B cell (primary cell): ENCODE results near the gene CHIA. TPM values are rescaled to one million over a fixed set of nuclear protein-coding genes. Genes with fewer than 3 reads are reported as not detected.

Experiments used
- ATAC-seq: fragments of 200-7000 bp; cut with Tn5 transposase; one replicate; pipeline ENCODE4 v1.10.0; 2021; ENCODE audit warnings: low read depth, mild to moderate bottlenecking, moderate number of reproducible peaks, moderate library complexity
- CTCF ChIA-PET: fragments of 350-600 bp; sonication (Branson Sonifier 250); formaldehyde crosslinking; loops from one replicate; lab custom pipeline; 2021; ENCODE audit warnings: antibody characterized with exemption, inconsistent platforms; lab: Charles Lee
- POLR2A ChIA-PET: fragments of 350-600 bp; sonication (Branson Sonifier 250); formaldehyde crosslinking; loops from one replicate; lab custom pipeline; 2021; ENCODE audit warnings: antibody characterized with exemption; lab: Charles Lee
- DNase-seq: peaks from one replicate; pipeline ENCODE4 v3.0.0; 2013
- H2AFZ ChIP-seq: 2 replicates; pipeline ENCODE4 v1.6.1; 2012; ENCODE audit warnings: mild to moderate bottlenecking, low read depth, low read length; ENCODE audit not compliant: insufficient read depth, poor library complexity, severe bottlenecking
- H3K27ac ChIP-seq, 2 donors: 1 replicate in 1 of 2; 2 replicates in 1 of 2; pipeline ENCODE4 v1.5.1; 2012 to 2013; ENCODE audit warnings: low read length in 2 of 2, mild to moderate bottlenecking in 2 of 2, moderate library complexity in 1 of 2
- H3K27me3 ChIP-seq, 4 experiments: fragments of 200-600 bp in 1 of 4; sonication (generic) in 1 of 4; replicated peaks in 1 of 4; 1 replicate in 2 of 4; 2 replicates in 2 of 4; pipeline versions ENCODE4 v1.6.1 to v1.7.0; 2013 to 2016; ENCODE audit warnings: low read length in 3 of 4, mild to moderate bottlenecking in 2 of 4, mixed read lengths in 1 of 4, moderate library complexity in 1 of 4; ENCODE audit not compliant: insufficient read depth in 4 of 4, control insufficient read depth in 3 of 4; ENCODE audit errors: control extremely low read depth in 1 of 4
- H3K36me3 ChIP-seq, 2 experiments: replicated peaks in 1 of 2; 1 replicate in 1 of 2; 2 replicates in 1 of 2; pipeline versions ENCODE4 v1.6.1 to v1.7.1; 2013; ENCODE audit warnings: low read length in 1 of 2; ENCODE audit not compliant: insufficient read depth in 2 of 2, control insufficient read depth in 1 of 2; ENCODE audit errors: control extremely low read depth in 1 of 2, extremely low read depth in 1 of 2
- H3K4me1 ChIP-seq, 2 donors: fragments of 200-600 bp in 1 of 2; sonication (generic) in 1 of 2; 1 replicate in 1 of 2; 2 replicates in 1 of 2; pipeline versions ENCODE4 v1.5.1 to v1.6.1; 2013 to 2017; ENCODE audit warnings: low read length in 2 of 2; ENCODE audit not compliant: control insufficient read depth in 2 of 2, insufficient read depth in 2 of 2
- H3K4me2 ChIP-seq: replicated peaks from 2 replicates; pipeline ENCODE3; 2012; ENCODE audit warnings: mild to moderate bottlenecking, low read depth, low read length; ENCODE audit not compliant: poor library complexity, severe bottlenecking
- H3K4me3 ChIP-seq, 5 experiments: fragments of 200-600 bp in 1 of 5; sonication (generic) in 1 of 5; 1 replicate in 3 of 5; 2 replicates in 2 of 5; pipeline versions ENCODE4 v1.5.1 to v1.7.0; 2011 to 2016; ENCODE audit warnings: low read length in 4 of 5, mild to moderate bottlenecking in 4 of 5, low read depth in 2 of 5, control low read depth in 1 of 5, moderate library complexity in 1 of 5; ENCODE audit not compliant: insufficient read depth in 1 of 5; ENCODE audit errors: control extremely low read depth in 1 of 5, extremely low read depth in 1 of 5
- H3K79me2 ChIP-seq: fragments of 200-600 bp; sonication (generic); one replicate; pipeline ENCODE4 v1.6.0; 2016; ENCODE audit warnings: low read length; ENCODE audit not compliant: control insufficient read depth, insufficient read depth
- H3K9ac ChIP-seq: fragments of 200-600 bp; sonication (generic); 2 replicates; pipeline ENCODE4 v1.6.1; 2017; ENCODE audit warnings: mild to moderate bottlenecking, low read length, moderate library complexity
- H3K9me3 ChIP-seq, 3 donors: one replicate each; pipeline versions ENCODE4 v1.6.1 to v1.7.1; 2013; ENCODE audit warnings: low read length in 2 of 3; ENCODE audit not compliant: control insufficient read depth in 2 of 3, insufficient read depth in 1 of 3; ENCODE audit errors: control extremely low read depth in 1 of 3
- H4K20me1 ChIP-seq: 2 replicates; pipeline ENCODE4 v1.6.0; 2012; ENCODE audit warnings: mild to moderate bottlenecking, low read length; ENCODE audit not compliant: insufficient read depth, control insufficient read depth, poor library complexity, severe bottlenecking
- H3K27ac Mint-ChIP-seq: one replicate; pipeline ENCODE4 v1.8.0; 2021; ENCODE audit warnings: mixed read lengths
- H3K27me3 Mint-ChIP-seq: one replicate; pipeline ENCODE4 v1.8.0; 2021; ENCODE audit warnings: mixed read lengths
- H3K4me1 Mint-ChIP-seq: one replicate; pipeline ENCODE4 v1.8.0; 2021; ENCODE audit warnings: mixed read lengths
- H3K4me3 Mint-ChIP-seq: one replicate; pipeline ENCODE4 v1.8.0; 2021; ENCODE audit warnings: mixed read lengths
- H3K9me3 Mint-ChIP-seq: one replicate; pipeline ENCODE4 v1.8.0; 2022; ENCODE audit warnings: mixed read lengths; ENCODE audit not compliant: insufficient read depth
- EZH2 ChIP-seq: IDR thresholded peaks from 2 replicates; pipeline ENCODE4 v1.6.1; 2012; ENCODE audit warnings: borderline replicate concordance, low read depth, mild to moderate bottlenecking, moderate library complexity, low read length; ENCODE audit not compliant: insufficient read depth, poor library complexity, severe bottlenecking
- WGBS: methylation state at CpG from one replicate; pipeline ENCODE4 v1.1.5; 2013; ENCODE audit warnings: missing lambda C conversion rate; ENCODE audit not compliant: insufficient coverage; 5-methylcytosine and 5-hydroxymethylcytosine counted together
- intact Hi-C: fragments of 100-400 bp; cut with micrococcal nuclease; formaldehyde crosslinking; loops from one replicate; pipeline ENCODE4 v1.10.0; 2022
- polyA plus RNA-seq: library from polyadenylated mRNA; depleted of rRNA; stranded (reverse); fragments of >200 nt; gene quantifications from 2 replicates; pipeline ENCODE4 v1.2.3, GENCODE V29; 2012
- total RNA-seq, 2 donors: library from RNA; stranded (reverse); fragments of 120-200 nt in 1 of 2; gene quantifications; 1 replicate in 1 of 2; 2 replicates in 1 of 2; pipeline versions ENCODE4 v1.2.3 to v1.2.4, GENCODE V29; 2013 to 2022
- TF ChIP-seq, protein P1 (sequence below): fragments of 200-600 bp; IDR thresholded peaks from one replicate; pipeline ENCODE4 v1.8.0; 2022; ENCODE audit warnings: antibody characterized with exemption, mild to moderate bottlenecking

The CHIA gene
- total and polyA plus RNA-seq, 2 donors (not counting 1 experiment from before 2014, with no cell fraction given) = not detected

DNA sequence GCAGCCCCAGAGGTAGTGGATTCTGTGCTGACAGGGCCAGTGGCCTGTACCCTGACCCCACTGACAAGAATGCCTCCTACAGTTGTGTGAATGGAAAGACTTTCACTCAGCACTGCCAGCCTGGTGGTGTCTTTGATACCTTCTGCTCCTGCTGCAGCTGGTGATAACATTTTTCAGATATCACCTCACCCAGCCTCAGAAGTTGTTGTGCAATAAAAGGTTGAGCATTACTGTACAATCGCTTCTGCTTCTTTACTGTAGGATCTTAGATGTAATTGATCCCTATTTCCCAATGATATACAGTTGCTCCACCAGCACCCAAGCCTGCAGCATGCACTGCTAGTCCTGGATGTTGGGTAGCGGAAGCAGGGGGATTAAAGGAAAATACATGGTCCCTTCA is 4.8 kb upstream of the CHIA start:
- WGBS = no CpG with 5 or more reads among the region's 2 CpGs
- POLR2A ChIA-PET = no interaction called here

DNA sequence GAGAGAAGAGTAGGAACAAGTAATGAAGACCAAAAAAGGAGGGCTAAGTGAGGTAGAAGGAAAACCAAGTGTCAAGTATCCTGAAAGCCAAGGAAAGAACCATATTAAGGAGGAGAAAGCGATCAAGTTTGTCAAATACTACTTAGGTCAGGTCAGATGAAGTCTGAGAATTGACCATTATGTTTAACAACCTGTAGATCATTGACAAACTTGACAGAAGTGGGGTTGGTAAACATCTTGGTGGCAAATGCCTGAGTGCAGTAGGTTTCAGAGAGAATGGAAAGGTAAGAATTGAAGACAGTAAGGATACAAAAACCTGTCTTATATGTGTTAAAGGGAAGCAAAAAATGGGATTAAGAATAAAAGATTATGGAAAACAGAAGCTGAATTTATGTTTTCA is 3.7 kb upstream of the CHIA start:
- WGBS = no CpG with 5 or more reads among the region's 1 CpG
- POLR2A ChIA-PET = no interaction called here

More for the DNA sequence above, 4.8 kb upstream of the CHIA start:
- Histone ChIP-seq H3K9ac (no peak overlapping the region), H3K27me3 (peaks cover 0 to 2% (median 0%) of the 10 kb centered on the region in 4 experiments), H3K4me1 (no peaks in the 10 kb centered on the region), H3K79me2 (no peaks in the 10 kb centered on the region), H4K20me1 (no peaks in the 10 kb centered on the region), H3K27ac (no peak overlapping the region), H2AFZ (no peak overlapping the region), H3K4me2 (no peak overlapping the region), H3K36me3 (no peaks in the 10 kb centered on the region), H3K4me3 (no peak overlapping the region), H3K9me3 (no peaks in the 10 kb centered on the region)
- H3K27ac Mint-ChIP-seq = no peak overlapping the region
- no peaks in the 10 kb centered on the region for H3K9me3 Mint-ChIP-seq
- CTCF ChIA-PET = no interaction called here
- ATAC-seq = no peak
- intact Hi-C loops = no loop called here
- no peak overlapping the region for H3K4me3 Mint-ChIP-seq
- TF ChIP-seq, protein P1, sequence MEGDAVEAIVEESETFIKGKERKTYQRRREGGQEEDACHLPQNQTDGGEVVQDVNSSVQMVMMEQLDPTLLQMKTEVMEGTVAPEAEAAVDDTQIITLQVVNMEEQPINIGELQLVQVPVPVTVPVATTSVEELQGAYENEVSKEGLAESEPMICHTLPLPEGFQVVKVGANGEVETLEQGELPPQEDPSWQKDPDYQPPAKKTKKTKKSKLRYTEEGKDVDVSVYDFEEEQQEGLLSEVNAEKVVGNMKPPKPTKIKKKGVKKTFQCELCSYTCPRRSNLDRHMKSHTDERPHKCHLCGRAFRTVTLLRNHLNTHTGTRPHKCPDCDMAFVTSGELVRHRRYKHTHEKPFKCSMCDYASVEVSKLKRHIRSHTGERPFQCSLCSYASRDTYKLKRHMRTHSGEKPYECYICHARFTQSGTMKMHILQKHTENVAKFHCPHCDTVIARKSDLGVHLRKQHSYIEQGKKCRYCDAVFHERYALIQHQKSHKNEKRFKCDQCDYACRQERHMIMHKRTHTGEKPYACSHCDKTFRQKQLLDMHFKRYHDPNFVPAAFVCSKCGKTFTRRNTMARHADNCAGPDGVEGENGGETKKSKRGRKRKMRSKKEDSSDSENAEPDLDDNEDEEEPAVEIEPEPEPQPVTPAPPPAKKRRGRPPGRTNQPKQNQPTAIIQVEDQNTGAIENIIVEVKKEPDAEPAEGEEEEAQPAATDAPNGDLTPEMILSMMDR = no peak
- TF ChIP-seq EZH2 = no peak
- no peaks in the 10 kb centered on the region for H3K27me3 Mint-ChIP-seq
- H3K4me1 Mint-ChIP-seq = no peaks in the 10 kb centered on the region
- no peak for DNase-seq

More for the DNA sequence above, 3.7 kb upstream of the CHIA start:
- no peak for TF ChIP-seq EZH2
- TF ChIP-seq, protein P1 = no peak
- ATAC-seq (no peak), DNase-seq (no peak)
- Histone ChIP-seq H3K4me1 (no peaks in the 10 kb centered on the region), H3K4me2 (no peak overlapping the region), H3K9me3 (no peaks in the 10 kb centered on the region), H3K9ac (no peak overlapping the region), H3K27ac (no peak overlapping the region), H3K36me3 (no peaks in the 10 kb centered on the region), H4K20me1 (no peaks in the 10 kb centered on the region), H3K79me2 (no peaks in the 10 kb centered on the region), H3K27me3 (peaks cover 0 to 2% (median 0%) of the 10 kb centered on the region in 4 experiments), H2AFZ (no peak overlapping the region), H3K4me3 (no peak overlapping the region)
- intact Hi-C loops = no loop called here
- Mint-ChIP-seq H3K27ac (no peak overlapping the region), H3K27me3 (no peaks in the 10 kb centered on the region), H3K9me3 (no peaks in the 10 kb centered on the region), H3K4me1 (no peaks in the 10 kb centered on the region), H3K4me3 (no peak overlapping the region)
- CTCF ChIA-PET = no interaction called here
